HEK293T (cell line): ENCODE results near the gene SZT2.
"Not testable (repeated sequence)": the region's sequence is repeated elsewhere in the genome, so short reads cannot be mapped to it uniquely, and the experiment has no call there.

Source experiments
- CTCF ChIA-PET: fragments of 350-600 bp; formaldehyde crosslinking; extraction: SDS; loops from one replicate; lab custom pipeline; 2021; ENCODE audit warnings: antibody characterized with exemption, inconsistent platforms; lab: Yijun Ruan, JAX
- POLR2A ChIA-PET: fragments of 350-600 bp; formaldehyde crosslinking; extraction: SDS; loops from one replicate; lab custom pipeline; 2020; ENCODE audit warnings: antibody characterized with exemption, inconsistent platforms; lab: Yijun Ruan, JAX
- DNase-seq: peaks from one replicate; pipeline ENCODE4 v3.0.0; 2012; ENCODE audit warnings: mixed read lengths; ENCODE audit errors: extremely low spot score
- ARNT ChIP-seq: fragments of 450-650 bp; IDR thresholded peaks from 2 replicates; pipeline ENCODE4 v1.6.1; 2017; ENCODE audit warnings: mild to moderate bottlenecking
- BHLHE40 ChIP-seq: fragments of 450-650 bp; IDR thresholded peaks from 2 replicates; pipeline ENCODE4 v1.6.1; 2016; ENCODE audit warnings: mild to moderate bottlenecking, moderate library complexity, borderline replicate concordance
- CTBP1 ChIP-seq: fragments of 450-650 bp; IDR thresholded peaks from 2 replicates; pipeline ENCODE4 v1.6.1; 2016; ENCODE audit warnings: borderline replicate concordance
- ELF4 ChIP-seq: fragments of 450-650 bp; IDR thresholded peaks from 2 replicates; pipeline ENCODE4 v1.6.1; 2017; ENCODE audit warnings: antibody characterized with exemption
- FOXA1 ChIP-seq: fragments of 450-650 bp; IDR thresholded peaks from 2 replicates; pipeline ENCODE4 v1.6.1; 2016; ENCODE audit warnings: mild to moderate bottlenecking
- FOXK2 ChIP-seq: fragments of 450-650 bp; IDR thresholded peaks from 2 replicates; pipeline ENCODE4 v1.6.1; 2016; ENCODE audit warnings: mild to moderate bottlenecking
- FOXM1 ChIP-seq: fragments of 450-650 bp; IDR thresholded peaks from 2 replicates; pipeline ENCODE4 v1.6.1; 2017; ENCODE audit warnings: mild to moderate bottlenecking, borderline replicate concordance
- HDGF ChIP-seq: fragments of 450-650 bp; IDR thresholded peaks from 2 replicates; pipeline ENCODE4 v1.6.1; 2017; ENCODE audit warnings: antibody characterized with exemption, borderline replicate concordance
- L3MBTL2 ChIP-seq: fragments of 450-650 bp; conservative IDR thresholded peaks from 2 replicates; pipeline ENCODE4 v1.6.1; 2016; ENCODE audit warnings: mild to moderate bottlenecking
- LEF1 ChIP-seq: fragments of 450-650 bp; IDR thresholded peaks from 2 replicates; pipeline ENCODE4 v1.6.1; 2017; ENCODE audit warnings: mild to moderate bottlenecking, borderline replicate concordance
- NFRKB ChIP-seq: fragments of 450-650 bp; IDR thresholded peaks from 2 replicates; pipeline ENCODE4 v1.6.1; 2016; ENCODE audit warnings: mild to moderate bottlenecking, moderate library complexity
- PKNOX1 ChIP-seq: fragments of 450-650 bp; IDR thresholded peaks from 2 replicates; pipeline ENCODE4 v1.6.1; 2016
- SP1 ChIP-seq: fragments of 450-650 bp; IDR thresholded peaks from 2 replicates; pipeline ENCODE4 v1.6.1; 2017
- SUZ12 ChIP-seq: fragments of 450-650 bp; IDR thresholded peaks from 2 replicates; pipeline ENCODE4 v1.6.1; 2016; ENCODE audit warnings: mild to moderate bottlenecking
- TARDBP ChIP-seq: fragments of 450-650 bp; IDR thresholded peaks from 2 replicates; pipeline ENCODE4 v1.6.1; 2016
- ZNF384 ChIP-seq: fragments of 450-650 bp; IDR thresholded peaks from 2 replicates; pipeline ENCODE4 v1.6.1; 2016

Gene SZT2

GRCh38 chr1:43451701-43452532, 62.2 kb downstream of the SZT2 start:
- DNase-seq = no peak
- ChIA-PET CTCF (interaction anchor here (1.1 kb wide), 1 partner anchor 79 kb away, joined by 4 read pairs; no protein-coding TSS in a partner anchor), POLR2A (interaction anchor here (0.8 to 3.4 kb wide), 3 partner anchors 10 to 61 kb away, joined by 4 to 15 read pairs (median 4); no protein-coding TSS in a partner anchor)
- TF ChIP-seq LEF1 (no peak), FOXM1 (no peak), CTBP1 (no peak), FOXK2 (no peak)

GRCh38 chr1:43452789-43453441, 63.2 kb downstream of the SZT2 start:
- DNase-seq = peak; percentile 16
- ChIA-PET POLR2A (interaction anchor here (0.8 to 3.4 kb wide), 7 partner anchors 9 to 198 kb away, joined by 3 to 15 read pairs (median 4); partner anchors contain the start of genes CDC20 and KDM4A), CTCF (interaction anchor here (1.1 kb wide), 1 partner anchor 80 kb away, joined by 4 read pairs; no protein-coding TSS in a partner anchor)

GRCh38 chr1:43453442-43454269, 64.0 kb downstream of the SZT2 start, which contains the start of gene HYI:
Gene HYI (minus strand): TSS chr1:43453931. CDS start chr1:43453793, 138 bp downstream.
- ChIA-PET POLR2A (interaction anchor here (0.7 to 3.4 kb wide), 8 partner anchors 11 to 607 kb away, joined by 3 to 15 read pairs (median 4); partner anchors contain the start of genes CDC20, KDM4A and ZNF691), CTCF (no interaction called here)
- peak; percentile 85 for DNase-seq
- TF ChIP-seq L3MBTL2 (peak; percentile 66), SP1 (no peak)

More at GRCh38 chr1:43452789-43453441, 63.2 kb downstream of the SZT2 start:
- TF ChIP-seq FOXA1 (no peak), L3MBTL2 (no peak), ARNT (no peak), ELF4 (no peak), CTBP1 (no peak), FOXK2 (no peak), FOXM1 (no peak), SUZ12 (no peak), SP1 (no peak), BHLHE40 (no peak), TARDBP (no peak), NFRKB (no peak), HDGF (no peak), LEF1 (no peak), ZNF384 (no peak)

- DNase-seq = peak; percentile 24
- CTCF ChIA-PET = interaction anchor here (1.3 kb wide), 1 partner anchor 40 kb away, joined by 3 read pairs; no protein-coding TSS in a partner anchor
- no peak for TF ChIP-seq FOXM1
- TF ChIP-seq BHLHE40 = no peak
- TF ChIP-seq L3MBTL2 = peak; percentile 49; the same call in 1 of the 2 replicates
- no peak for TF ChIP-seq HDGF
- TF ChIP-seq TARDBP = no peak
- TF ChIP-seq ZNF384 = no peak
- POLR2A ChIA-PET = interaction anchor here (0.6 to 3.4 kb wide), 9 partner anchors 12 to 608 kb away, joined by 3 to 15 read pairs (median 4); partner anchors contain the start of genes CDC20, KDM4A and ZNF691
These were observed 64.7 kb downstream of the SZT2 start for GRCh38 chr1:43454270-43455011.

GRCh38 chr1:43455213-43455889, 65.7 kb downstream of the SZT2 start:
- POLR2A ChIA-PET = interaction anchor here (0.6 kb wide), 1 partner anchor 492 kb away, joined by 3 read pairs; no protein-coding TSS in a partner anchor
- no peak for TF ChIP-seq FOXM1
- TF ChIP-seq ARNT = no peak
- TF ChIP-seq FOXK2 = no peak
- no peak for TF ChIP-seq BHLHE40
- TF ChIP-seq SUZ12 = no peak
- TF ChIP-seq CTBP1 = no peak
- TF ChIP-seq TARDBP = no peak
- TF ChIP-seq PKNOX1 = no peak
- no peak for TF ChIP-seq HDGF
- TF ChIP-seq SP1 = no peak
- TF ChIP-seq ZNF384 = no peak
- TF ChIP-seq NFRKB = no peak
- TF ChIP-seq ELF4 = no peak
- no peak for TF ChIP-seq L3MBTL2
- no peak for TF ChIP-seq LEF1
- TF ChIP-seq FOXA1 = no peak
- DNase-seq = no peak
- CTCF ChIA-PET = interaction anchor here (1.3 kb wide), 1 partner anchor 41 kb away, joined by 3 read pairs; no protein-coding TSS in a partner anchor

- POLR2A ChIA-PET, CTCF ChIA-PET, DNase-seq: not testable (repeated sequence)
These were observed 68.7 kb downstream of the SZT2 start for GRCh38 chr1:43458379-43458778.
